ENCODE results near the gene F5.

F5 gene

DNA sequence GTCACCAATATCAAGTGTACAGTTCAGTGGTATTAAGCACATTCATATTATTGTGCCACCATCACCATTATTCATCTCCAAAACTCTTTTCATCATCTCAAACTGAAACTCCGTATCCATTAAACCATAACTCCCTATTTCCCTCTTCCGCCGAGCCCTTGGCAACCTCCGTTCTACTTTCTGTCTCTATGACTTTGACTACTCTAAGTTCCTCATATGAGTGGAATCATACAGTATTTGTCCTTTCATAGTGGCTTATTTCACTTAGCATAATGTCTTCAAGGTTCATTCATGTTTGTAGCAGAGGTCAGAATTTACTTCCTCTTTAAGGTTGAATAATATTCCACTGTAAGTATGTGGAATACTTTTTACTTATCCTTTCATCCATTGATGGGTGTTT lies 21.9 kb upstream of the F5 start:
- Histone ChIP-seq H2AFZ (ENCODE audit: low read depth, low read length, severe bottlenecking) (no peak overlapping the region), H3K9me3 (ENCODE audit: insufficient read depth, low read length) (no peaks in the 10 kb centered on the region), H3K27ac (ENCODE audit: low read depth, low read length) (no peak overlapping the region), H3F3A (ENCODE audit: insufficient read depth) (no peaks in the 10 kb centered on the region), H4K20me1 (ENCODE audit: low read depth, low read length) (no peaks in the 10 kb centered on the region), H3K27me3 (ENCODE audit: low read length) (no peaks in the 10 kb centered on the region), H3K9ac (ENCODE audit: low read length) (no peak overlapping the region), H3K4me3 (ENCODE audit: insufficient read depth, low read length, poor library complexity, severe bottlenecking) (no peak overlapping the region), H3K4me2 (ENCODE audit: low read depth, low read length, poor library complexity, severe bottlenecking) (no peak overlapping the region), H3K36me3 (ENCODE audit: low read length) (no peaks in the 10 kb centered on the region), H3K79me2 (ENCODE audit: insufficient read depth, low read length) (no peaks in the 10 kb centered on the region), H3K9me2 (replicated peaks; ENCODE audit: insufficient read depth, low read length) (no peaks in the 10 kb centered on the region)
- TF ChIP-seq, protein P1, sequence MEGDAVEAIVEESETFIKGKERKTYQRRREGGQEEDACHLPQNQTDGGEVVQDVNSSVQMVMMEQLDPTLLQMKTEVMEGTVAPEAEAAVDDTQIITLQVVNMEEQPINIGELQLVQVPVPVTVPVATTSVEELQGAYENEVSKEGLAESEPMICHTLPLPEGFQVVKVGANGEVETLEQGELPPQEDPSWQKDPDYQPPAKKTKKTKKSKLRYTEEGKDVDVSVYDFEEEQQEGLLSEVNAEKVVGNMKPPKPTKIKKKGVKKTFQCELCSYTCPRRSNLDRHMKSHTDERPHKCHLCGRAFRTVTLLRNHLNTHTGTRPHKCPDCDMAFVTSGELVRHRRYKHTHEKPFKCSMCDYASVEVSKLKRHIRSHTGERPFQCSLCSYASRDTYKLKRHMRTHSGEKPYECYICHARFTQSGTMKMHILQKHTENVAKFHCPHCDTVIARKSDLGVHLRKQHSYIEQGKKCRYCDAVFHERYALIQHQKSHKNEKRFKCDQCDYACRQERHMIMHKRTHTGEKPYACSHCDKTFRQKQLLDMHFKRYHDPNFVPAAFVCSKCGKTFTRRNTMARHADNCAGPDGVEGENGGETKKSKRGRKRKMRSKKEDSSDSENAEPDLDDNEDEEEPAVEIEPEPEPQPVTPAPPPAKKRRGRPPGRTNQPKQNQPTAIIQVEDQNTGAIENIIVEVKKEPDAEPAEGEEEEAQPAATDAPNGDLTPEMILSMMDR (IDR thresholded peaks at IDR 0.05; ENCODE audit: insufficient read depth, low read length, poor library complexity, severe bottlenecking) = no peak
- TF ChIP-seq EZH2phosphoT487 (conservative IDR thresholded peaks at IDR 0.05; ENCODE audit: low read length) = no peak

DNA sequence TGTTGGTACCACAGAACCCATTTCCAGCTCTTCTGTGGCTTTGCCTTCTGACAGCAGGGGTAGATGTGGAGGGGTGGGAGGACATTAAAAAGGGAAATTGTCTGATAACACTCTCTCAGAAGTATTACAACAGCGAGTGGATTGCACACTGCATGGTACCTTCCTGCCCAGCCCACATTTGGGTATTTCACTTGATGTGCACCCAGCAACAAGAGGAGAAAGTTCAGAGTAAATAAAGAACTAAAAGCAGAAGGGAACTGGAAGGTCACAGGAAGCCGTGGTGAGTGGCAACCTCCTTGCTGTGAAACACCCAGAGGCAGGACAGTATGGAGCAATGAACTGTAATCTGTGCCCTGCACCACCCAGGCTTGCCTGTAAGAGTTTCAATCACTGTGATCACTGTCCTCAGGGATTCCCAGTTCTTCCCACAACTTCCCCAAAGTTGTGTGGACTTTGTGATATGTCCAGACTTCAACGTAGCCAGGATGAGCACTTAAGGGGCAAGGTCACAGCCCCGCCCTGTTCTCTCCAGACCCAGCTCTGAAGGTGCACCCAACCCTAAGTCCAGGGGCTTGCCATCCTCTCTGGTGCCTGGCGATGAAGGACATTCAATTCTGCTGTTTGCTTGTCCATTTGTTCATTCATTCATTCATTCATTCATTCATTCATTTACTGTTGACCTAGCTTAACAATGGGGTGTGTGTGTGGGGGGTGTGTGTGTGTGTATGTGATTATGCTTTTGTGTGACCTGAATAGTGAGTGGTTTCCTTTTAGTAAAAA lies 18.7 kb upstream of the F5 start:
- H3F3A ChIP-seq (ENCODE audit: insufficient read depth) = no peaks in the 10 kb centered on the region
- H3K27ac ChIP-seq (ENCODE audit: low read depth, low read length) = no peak overlapping the region
- no peak overlapping the region for H3K4me2 ChIP-seq (ENCODE audit: low read depth, low read length, poor library complexity, severe bottlenecking)

DNA sequence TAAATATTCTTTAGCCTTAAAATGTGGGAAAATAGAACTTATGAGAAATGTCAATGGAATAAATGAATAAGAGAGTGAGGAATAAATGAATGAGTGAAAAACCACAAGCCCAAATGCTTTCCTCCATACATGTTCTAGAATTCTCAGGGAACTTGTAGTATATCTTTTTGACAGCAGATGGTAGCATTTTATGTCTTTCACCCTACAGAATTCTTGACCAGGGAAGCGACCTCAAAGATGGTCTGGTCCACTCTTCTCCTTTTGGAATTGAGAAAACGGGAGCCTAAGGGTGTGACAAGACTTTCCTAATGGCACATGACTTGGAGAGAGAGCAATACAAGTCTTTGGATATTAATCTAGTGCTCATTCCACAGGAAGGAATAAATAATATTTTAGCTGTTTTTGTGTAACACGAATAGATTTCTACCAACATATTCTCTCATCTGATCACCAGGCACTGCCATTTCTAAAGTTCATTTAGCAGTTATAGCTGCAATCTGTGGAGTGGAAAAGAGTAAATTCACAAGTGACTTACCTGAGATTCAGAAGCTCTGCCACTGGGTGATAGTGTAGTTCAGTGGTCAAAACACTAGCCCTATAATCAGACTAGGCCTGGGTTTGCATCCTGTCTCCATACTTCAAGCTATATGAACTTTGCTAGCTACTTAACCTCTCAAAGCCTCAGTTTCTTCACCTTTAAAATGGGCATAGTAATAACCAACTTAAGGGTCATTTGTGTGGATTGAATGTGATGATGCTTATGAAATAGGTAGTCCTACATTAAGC lies 15.0 kb upstream of the F5 start:
- H2AFZ ChIP-seq (ENCODE audit: low read depth, low read length, severe bottlenecking) = peak overlapping the region; percentile 14
- no peaks in the 10 kb centered on the region for H3K9me3 ChIP-seq (ENCODE audit: insufficient read depth, low read length)
- no peaks in the 10 kb centered on the region for H4K20me1 ChIP-seq (ENCODE audit: low read depth, low read length)
- no peaks in the 10 kb centered on the region for H3F3A ChIP-seq (ENCODE audit: insufficient read depth)
- no peaks in the 10 kb centered on the region for H3K27me3 ChIP-seq (ENCODE audit: low read length)
- H3K79me2 ChIP-seq (ENCODE audit: insufficient read depth, low read length) = no peaks in the 10 kb centered on the region
- no peak for TF ChIP-seq EZH2phosphoT487 (conservative IDR thresholded peaks at IDR 0.05; ENCODE audit: low read length)
- TF ChIP-seq, protein P1 (IDR thresholded peaks at IDR 0.05; ENCODE audit: insufficient read depth, low read length, poor library complexity, severe bottlenecking) = peak; percentile 12
- no peaks in the 10 kb centered on the region for H3K9me2 ChIP-seq (replicated peaks; ENCODE audit: insufficient read depth, low read length)
- no peak overlapping the region for H3K4me2 ChIP-seq (ENCODE audit: low read depth, low read length, poor library complexity, severe bottlenecking)
- H3K36me3 ChIP-seq (ENCODE audit: low read length) = no peaks in the 10 kb centered on the region
- H3K9ac ChIP-seq (ENCODE audit: low read length) = no peak overlapping the region
- H3K27ac ChIP-seq (ENCODE audit: low read depth, low read length) = peak overlapping the region; percentile 2; the same call in 1 of the 2 replicates
- no peak overlapping the region for H3K4me3 ChIP-seq (ENCODE audit: insufficient read depth, low read length, poor library complexity, severe bottlenecking)

More for the DNA sequence above, 18.7 kb upstream of the F5 start:
- H4K20me1 ChIP-seq (ENCODE audit: low read depth, low read length) = no peaks in the 10 kb centered on the region
- H3K4me3 ChIP-seq (ENCODE audit: insufficient read depth, low read length, poor library complexity, severe bottlenecking) = no peak overlapping the region
- H3K27me3 ChIP-seq (ENCODE audit: low read length) = no peaks in the 10 kb centered on the region
- no peak for TF ChIP-seq EZH2phosphoT487 (conservative IDR thresholded peaks at IDR 0.05; ENCODE audit: low read length)
- TF ChIP-seq, protein P1 (IDR thresholded peaks at IDR 0.05; ENCODE audit: insufficient read depth, low read length, poor library complexity, severe bottlenecking) = no peak
- H3K9ac ChIP-seq (ENCODE audit: low read length) = no peak overlapping the region
- no peaks in the 10 kb centered on the region for H3K36me3 ChIP-seq (ENCODE audit: low read length)
- no peaks in the 10 kb centered on the region for H3K9me3 ChIP-seq (ENCODE audit: insufficient read depth, low read length)
- no peaks in the 10 kb centered on the region for H3K79me2 ChIP-seq (ENCODE audit: insufficient read depth, low read length)
- H3K9me2 ChIP-seq (replicated peaks; ENCODE audit: insufficient read depth, low read length) = no peaks in the 10 kb centered on the region
- no peak overlapping the region for H2AFZ ChIP-seq (ENCODE audit: low read depth, low read length, severe bottlenecking)
